ENCODE data around the gene SVIL. TPM values are rescaled to one million over a fixed set of nuclear protein-coding genes. Genes with fewer than 3 reads are reported as not detected.

Gene SVIL
- total RNA-seq, 3 donors from 2014 or later (not counting 1 experiment from before 2014, with no cell fraction given): 24.9 to 57.2 (median 33.5) TPM

- ATAC-seq (no peak), DNase-seq (no peak)
- H3K27ac ChIP-seq (ENCODE audit: low read length): no peak overlapping the region
- no peaks in the 10 kb centered on the region for H3K27me3 Mint-ChIP-seq (ENCODE audit: low read depth in 2 of 2)
- no peak overlapping the region for H3K4me3 Mint-ChIP-seq
- no peaks in the 10 kb centered on the region for H3K9me3 Mint-ChIP-seq
- intact Hi-C loops (cut with micrococcal nuclease): no loop called here
- no peak overlapping the region for H3K4me3 ChIP-seq (ENCODE audit: low read length)
- H3K4me1 Mint-ChIP-seq: no peaks in the 10 kb centered on the region
- no peaks in the 10 kb centered on the region for H3K27me3 ChIP-seq (ENCODE audit: control insufficient read depth, insufficient read depth, low read length)
- no peaks in the 10 kb centered on the region for H3K9me3 ChIP-seq (ENCODE audit: control insufficient read depth, insufficient read depth, low read length)
- H3K27ac Mint-ChIP-seq: no peak overlapping the region
- TF ChIP-seq CTCF (IDR thresholded peaks at IDR 0.05): no peak
- H3K4me1 ChIP-seq (ENCODE audit: control insufficient read depth, insufficient read depth, low read length): no peaks in the 10 kb centered on the region
- H3K36me3 Mint-ChIP-seq: no peaks in the 10 kb centered on the region
- 90% methylated on average over 7 of the region's 7 CpGs for whole genome bisulfite sequencing (ENCODE audit: insufficient coverage)
- no peaks in the 10 kb centered on the region for H3K36me3 ChIP-seq (ENCODE audit: control insufficient read depth, insufficient read depth, low read length)
Measured at GRCh38 chr10:29501692-29502091, 133.1 kb downstream of the SVIL start.

GRCh38 chr10:29499993-29500537 lies 134.7 kb downstream of the SVIL start:
- no peak overlapping the region for H3K4me3 ChIP-seq (ENCODE audit: low read length)
- H3K36me3 ChIP-seq (ENCODE audit: control insufficient read depth, insufficient read depth, low read length): no peaks in the 10 kb centered on the region
- no peak overlapping the region for H3K27ac Mint-ChIP-seq
- no peak overlapping the region for H3K27ac ChIP-seq (ENCODE audit: low read length)
- H3K4me1 ChIP-seq (ENCODE audit: control insufficient read depth, insufficient read depth, low read length): no peaks in the 10 kb centered on the region
- H3K36me3 Mint-ChIP-seq: no peaks in the 10 kb centered on the region
- H3K4me3 Mint-ChIP-seq: no peak overlapping the region
- H3K9me3 Mint-ChIP-seq: no peaks in the 10 kb centered on the region
- no peak for ATAC-seq
- intact Hi-C loops (cut with micrococcal nuclease): no loop called here
- 88% methylated on average over 13 of the region's 13 CpGs for WGBS (ENCODE audit: insufficient coverage)
- H3K4me1 Mint-ChIP-seq: no peaks in the 10 kb centered on the region
- DNase-seq: no peak
- no peaks in the 10 kb centered on the region for H3K27me3 ChIP-seq (ENCODE audit: control insufficient read depth, insufficient read depth, low read length)
- TF ChIP-seq CTCF (IDR thresholded peaks at IDR 0.05): no peak
- no peaks in the 10 kb centered on the region for H3K27me3 Mint-ChIP-seq (ENCODE audit: low read depth in 2 of 2)
- H3K9me3 ChIP-seq (ENCODE audit: control insufficient read depth, insufficient read depth, low read length): no peaks in the 10 kb centered on the region

- Mint-ChIP-seq H3K27me3 (ENCODE audit: low read depth in 2 of 2) (no peaks in the 10 kb centered on the region), H3K4me3 (no peak overlapping the region), H3K36me3 (peaks cover 10% of the 10 kb centered on the region), H3K9me3 (no peaks in the 10 kb centered on the region), H3K27ac (no peak overlapping the region), H3K4me1 (no peaks in the 10 kb centered on the region)
- H3K27ac ChIP-seq (ENCODE audit: low read length): no peak overlapping the region
- H3K4me3 ChIP-seq (ENCODE audit: low read length): no peak overlapping the region
- H3K27me3 ChIP-seq (ENCODE audit: control insufficient read depth, insufficient read depth, low read length): no peaks in the 10 kb centered on the region
- H3K9me3 ChIP-seq (ENCODE audit: control insufficient read depth, insufficient read depth, low read length): no peaks in the 10 kb centered on the region
- no peaks in the 10 kb centered on the region for H3K4me1 ChIP-seq (ENCODE audit: control insufficient read depth, insufficient read depth, low read length)
- WGBS (ENCODE audit: insufficient coverage): 34% methylated on average over 12 of the region's 14 CpGs
- TF ChIP-seq CTCF (IDR thresholded peaks at IDR 0.05): peak; percentile 95
- peaks cover 3% of the 10 kb centered on the region for H3K36me3 ChIP-seq (ENCODE audit: control insufficient read depth, insufficient read depth, low read length)
- DNase-seq (peak; percentile 58 to 69), ATAC-seq (peak; percentile 72 to 84 (median 80))
- intact Hi-C loops (cut with micrococcal nuclease): loop anchor here (2.0 kb wide), 1 partner anchor 52 kb away; no protein-coding TSS in a partner anchor
Measured at GRCh38 chr10:29496341-29497162, 138.2 kb downstream of the SVIL start.

All from natural killer cell (primary cell).